HEK293 (cell line): Measurements from ENCODE around the gene KRT6A.

Experiments used
- CTCF ChIA-PET: fragments of 350-600 bp; formaldehyde crosslinking; extraction: SDS; loops from one replicate; lab custom pipeline; 2021; ENCODE audit warnings: antibody characterized with exemption; lab: Yijun Ruan, JAX
- POLR2A ChIA-PET: fragments of 300-600 bp; formaldehyde crosslinking; extraction: SDS; loops from one replicate; lab custom pipeline; 2020; ENCODE audit warnings: antibody characterized with exemption, inconsistent platforms; lab: Yijun Ruan, JAX
- H3K27ac ChIP-seq: fragments of 200-500 bp; sonication (Bioruptor generic); 2 replicates; pipeline ENCODE4 v1.5.1; 2014; ENCODE audit warnings: low read depth, low read length, control low read depth, inconsistent platforms; ENCODE audit errors: extremely low read depth
- H3K36me3 ChIP-seq, 2 experiments: fragments of 200-500 bp in 1 of 2; sonication (Bioruptor generic) in 1 of 2; 1 replicate in 1 of 2; 2 replicates in 1 of 2; pipeline ENCODE4 v1.5.1; 2014 to 2017; ENCODE audit warnings: inconsistent platforms in 2 of 2, low read length in 2 of 2; ENCODE audit not compliant: control insufficient read depth in 2 of 2, insufficient read depth in 1 of 2
- H3K4me1 ChIP-seq: fragments of 200-500 bp; sonication (Bioruptor generic); 2 replicates; pipeline ENCODE4 v1.5.1; 2014; ENCODE audit warnings: mild to moderate bottlenecking, low read length, inconsistent platforms; ENCODE audit not compliant: control insufficient read depth, insufficient read depth
- H3K4me3 ChIP-seq: 2 replicates; pipeline ENCODE4 v1.5.1; 2011; ENCODE audit warnings: low read depth, mild to moderate bottlenecking, control low read depth, low read length, moderate library complexity
- H3K9me3 ChIP-seq: fragments of 200-500 bp; sonication (Bioruptor generic); 2 replicates; pipeline ENCODE4 v1.5.1; 2014; ENCODE audit warnings: low read depth, low read length, inconsistent platforms; ENCODE audit not compliant: control insufficient read depth, insufficient read depth
- EGR2 ChIP-seq: fragments of 450-650 bp; formaldehyde crosslinking; IDR thresholded peaks from 2 replicates; pipeline ENCODE4 v1.5.1; 2016; ENCODE audit warnings: low read depth, missing biosample characterization, missing genetic modification characterization
- HOXC10 ChIP-seq: sonication (generic); formaldehyde crosslinking; IDR thresholded peaks from 2 replicates; pipeline ENCODE4 v1.8.1; 2023; ENCODE audit warnings: mild to moderate bottlenecking, missing genetic modification reagents
- KLF16 ChIP-seq: fragments of 450-650 bp; formaldehyde crosslinking; IDR thresholded peaks from 2 replicates; pipeline ENCODE4 v1.5.1; 2017; ENCODE audit warnings: missing biosample characterization, missing genetic modification characterization
- KLF7 ChIP-seq: fragments of 450-650 bp; formaldehyde crosslinking; IDR thresholded peaks from 2 replicates; pipeline ENCODE4 v1.5.1; 2016; ENCODE audit warnings: missing biosample characterization, missing genetic modification characterization, borderline replicate concordance
- OVOL3 ChIP-seq: fragments of 450-650 bp; formaldehyde crosslinking; IDR thresholded peaks from 2 replicates; pipeline ENCODE4 v1.5.1; 2016; ENCODE audit warnings: missing biosample characterization, missing genetic modification characterization
- SP3 ChIP-seq: fragments of 450-650 bp; formaldehyde crosslinking; IDR thresholded peaks from 2 replicates; pipeline ENCODE4 v1.5.1; 2016; ENCODE audit warnings: missing biosample characterization, missing genetic modification characterization
- ZBTB44 ChIP-seq: fragments of 450-650 bp; IDR thresholded peaks from 2 replicates; pipeline ENCODE4 v1.5.1; 2018; ENCODE audit warnings: missing biosample characterization, mild to moderate bottlenecking, missing genetic modification characterization
- ZFP3 ChIP-seq: fragments of 450-650 bp; formaldehyde crosslinking; IDR thresholded peaks from 2 replicates; pipeline ENCODE4 v1.5.1; 2016; ENCODE audit warnings: low read depth, missing biosample characterization, missing genetic modification characterization
- ZNF121 ChIP-seq: fragments of 450-650 bp; formaldehyde crosslinking; IDR thresholded peaks from 2 replicates; pipeline ENCODE4 v1.5.1; 2016; ENCODE audit warnings: missing biosample characterization, missing genetic modification characterization
- ZNF19 ChIP-seq: fragments of 450-650 bp; formaldehyde crosslinking; IDR thresholded peaks from 2 replicates; pipeline ENCODE4; 2016; ENCODE audit warnings: missing biosample characterization, missing genetic modification characterization, low read depth
- ZNF239 ChIP-seq: fragments of 450-650 bp; formaldehyde crosslinking; IDR thresholded peaks from 2 replicates; pipeline ENCODE4 v1.5.1; 2016; ENCODE audit warnings: missing biosample characterization, missing genetic modification characterization
- ZNF292 ChIP-seq: fragments of 450-650 bp; formaldehyde crosslinking; IDR thresholded peaks from 2 replicates; pipeline ENCODE4 v1.5.1; 2016; ENCODE audit warnings: low read depth, missing biosample characterization, missing genetic modification characterization, borderline replicate concordance
- ZNF311 ChIP-seq: fragments of 450-650 bp; formaldehyde crosslinking; IDR thresholded peaks from 2 replicates; pipeline ENCODE4 v1.5.1; 2017; ENCODE audit warnings: missing biosample characterization, missing genetic modification characterization, borderline replicate concordance
- ZNF426 ChIP-seq: fragments of 450-650 bp; formaldehyde crosslinking; IDR thresholded peaks from 2 replicates; pipeline ENCODE4 v1.5.1; 2017; ENCODE audit warnings: missing biosample characterization, missing genetic modification characterization, mild to moderate bottlenecking, inconsistent platforms, moderate library complexity
- ZNF529 ChIP-seq: fragments of 450-650 bp; formaldehyde crosslinking; IDR thresholded peaks from 2 replicates; pipeline ENCODE4 v1.5.1; 2017; ENCODE audit warnings: missing genetic modification characterization, missing biosample characterization; ENCODE audit not compliant: insufficient replicate concordance
- TF ChIP-seq, protein P1 (sequence below): fragments of 450-650 bp; formaldehyde crosslinking; IDR thresholded peaks from 2 replicates; pipeline ENCODE4 v1.5.1; 2016; ENCODE audit warnings: missing biosample characterization, missing genetic modification characterization
- TF ChIP-seq, protein P2 (sequence below): fragments of 450-650 bp; formaldehyde crosslinking; IDR thresholded peaks from 2 replicates; pipeline ENCODE4 v1.5.1; 2017; ENCODE audit warnings: missing biosample characterization, missing genetic modification characterization
- TF ChIP-seq, protein P3 (sequence below): fragments of 450-650 bp; formaldehyde crosslinking; IDR thresholded peaks from 2 replicates; pipeline ENCODE4 v1.5.1; 2016; ENCODE audit warnings: missing biosample characterization, missing genetic modification characterization

KRT6A gene

DNA sequence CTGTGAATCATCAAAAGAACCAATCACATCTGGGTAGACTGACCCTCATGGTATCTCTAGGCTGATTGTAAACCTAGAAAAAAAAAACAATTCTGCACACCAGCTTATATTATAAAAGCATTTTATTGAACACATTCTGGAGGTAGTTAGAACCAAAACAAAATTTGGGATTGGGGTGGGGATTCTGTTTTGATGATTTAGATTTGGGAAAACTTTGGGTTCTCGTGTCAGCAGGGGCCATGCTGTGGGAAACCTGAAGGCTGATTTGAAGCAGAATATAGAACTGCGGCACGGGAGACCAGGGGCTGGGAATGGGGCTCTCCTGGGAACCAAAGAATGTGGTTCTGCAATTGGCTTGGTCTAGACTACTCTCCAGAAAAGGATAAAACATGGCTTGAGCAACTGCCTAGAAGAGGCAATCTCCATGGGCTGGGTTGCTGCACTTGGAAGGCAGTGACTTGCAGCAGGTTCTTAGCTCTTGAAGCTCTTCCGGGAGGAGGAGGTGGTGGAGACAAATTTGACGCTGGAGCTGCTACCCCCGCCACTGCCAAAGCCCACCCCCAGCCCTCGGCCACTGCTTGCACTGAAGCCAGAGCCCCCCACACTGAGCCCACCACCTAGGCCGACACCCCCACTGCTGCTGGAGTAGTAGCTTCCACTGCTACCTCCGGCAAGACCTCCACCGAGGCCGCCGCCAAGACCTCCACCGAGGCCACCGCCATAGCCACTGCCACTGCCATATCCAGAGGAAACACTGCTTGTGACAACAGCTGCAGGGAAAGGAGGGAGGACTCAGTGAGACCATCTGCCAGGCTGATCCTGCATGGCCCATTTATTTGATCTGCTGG lies 21.6 kb upstream of the KRT6A start:
- peaks cover 2% of the 10 kb centered on the region; the same call in 1 of the 2 replicates for H3K9me3 ChIP-seq
- no peaks in the 10 kb centered on the region for H3K4me1 ChIP-seq
- no peak for TF ChIP-seq ZNF121 (tag by site-specific recombination)
- no peak for TF ChIP-seq ZNF239 (tag by site-specific recombination)
- TF ChIP-seq ZBTB44 (tag by site-specific recombination), result no peak
- TF ChIP-seq ZNF19 (tag by site-specific recombination), result no peak
- TF ChIP-seq KLF16 (tag by site-specific recombination), result no peak
- no peak for TF ChIP-seq ZNF292 (tag by site-specific recombination)
- TF ChIP-seq, protein P1, sequence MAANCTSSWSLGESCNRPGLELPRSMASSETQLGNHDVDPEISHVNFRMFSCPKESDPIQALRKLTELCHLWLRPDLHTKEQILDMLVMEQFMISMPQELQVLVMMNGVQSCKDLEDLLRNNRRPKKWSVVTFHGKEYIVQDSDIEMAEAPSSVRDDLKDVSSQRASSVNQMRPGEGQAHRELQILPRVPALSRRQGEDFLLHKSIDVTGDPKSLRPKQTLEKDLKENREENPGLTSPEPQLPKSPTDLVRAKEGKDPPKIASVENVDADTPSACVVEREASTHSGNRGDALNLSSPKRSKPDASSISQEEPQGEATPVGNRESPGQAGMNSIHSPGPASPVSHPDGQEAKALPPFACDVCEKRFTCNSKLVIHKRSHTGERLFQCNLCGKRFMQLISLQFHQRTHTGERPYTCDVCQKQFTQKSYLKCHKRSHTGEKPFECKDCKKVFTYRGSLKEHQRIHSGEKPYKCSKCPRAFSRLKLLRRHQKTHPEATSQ, result no peak
- no peak for TF ChIP-seq KLF7
- TF ChIP-seq, protein P2, sequence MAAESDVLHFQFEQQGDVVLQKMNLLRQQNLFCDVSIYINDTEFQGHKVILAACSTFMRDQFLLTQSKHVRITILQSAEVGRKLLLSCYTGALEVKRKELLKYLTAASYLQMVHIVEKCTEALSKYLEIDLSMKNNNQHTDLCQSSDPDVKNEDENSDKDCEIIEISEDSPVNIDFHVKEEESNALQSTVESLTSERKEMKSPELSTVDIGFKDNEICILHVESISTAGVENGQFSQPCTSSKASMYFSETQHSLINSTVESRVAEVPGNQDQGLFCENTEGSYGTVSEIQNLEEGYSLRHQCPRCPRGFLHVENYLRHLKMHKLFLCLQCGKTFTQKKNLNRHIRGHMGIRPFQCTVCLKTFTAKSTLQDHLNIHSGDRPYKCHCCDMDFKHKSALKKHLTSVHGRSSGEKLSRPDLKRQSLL (tag by site-specific recombination), result no peak
- no peak for TF ChIP-seq ZNF426
- TF ChIP-seq, protein P3, sequence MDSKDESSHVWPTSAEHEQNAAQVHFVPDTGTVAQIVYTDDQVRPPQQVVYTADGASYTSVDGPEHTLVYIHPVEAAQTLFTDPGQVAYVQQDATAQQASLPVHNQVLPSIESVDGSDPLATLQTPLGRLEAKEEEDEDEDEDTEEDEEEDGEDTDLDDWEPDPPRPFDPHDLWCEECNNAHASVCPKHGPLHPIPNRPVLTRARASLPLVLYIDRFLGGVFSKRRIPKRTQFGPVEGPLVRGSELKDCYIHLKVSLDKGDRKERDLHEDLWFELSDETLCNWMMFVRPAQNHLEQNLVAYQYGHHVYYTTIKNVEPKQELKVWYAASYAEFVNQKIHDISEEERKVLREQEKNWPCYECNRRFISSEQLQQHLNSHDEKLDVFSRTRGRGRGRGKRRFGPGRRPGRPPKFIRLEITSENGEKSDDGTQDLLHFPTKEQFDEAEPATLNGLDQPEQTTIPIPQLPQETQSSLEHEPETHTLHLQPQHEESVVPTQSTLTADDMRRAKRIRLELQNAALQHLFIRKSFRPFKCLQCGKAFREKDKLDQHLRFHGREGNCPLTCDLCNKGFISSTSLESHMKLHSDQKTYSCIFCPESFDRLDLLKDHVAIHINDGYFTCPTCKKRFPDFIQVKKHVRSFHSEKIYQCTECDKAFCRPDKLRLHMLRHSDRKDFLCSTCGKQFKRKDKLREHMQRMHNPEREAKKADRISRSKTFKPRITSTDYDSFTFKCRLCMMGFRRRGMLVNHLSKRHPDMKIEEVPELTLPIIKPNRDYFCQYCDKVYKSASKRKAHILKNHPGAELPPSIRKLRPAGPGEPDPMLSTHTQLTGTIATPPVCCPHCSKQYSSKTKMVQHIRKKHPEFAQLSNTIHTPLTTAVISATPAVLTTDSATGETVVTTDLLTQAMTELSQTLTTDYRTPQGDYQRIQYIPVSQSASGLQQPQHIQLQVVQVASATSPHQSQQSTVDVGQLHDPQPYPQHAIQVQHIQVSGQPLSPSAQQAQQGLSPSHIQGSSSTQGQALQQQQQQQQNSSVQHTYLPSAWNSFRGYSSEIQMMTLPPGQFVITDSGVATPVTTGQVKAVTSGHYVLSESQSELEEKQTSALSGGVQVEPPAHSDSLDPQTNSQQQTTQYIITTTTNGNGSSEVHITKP (tag by site-specific recombination), result no peak
- no peak for TF ChIP-seq ZFP3 (tag by site-specific recombination)
- no peak for TF ChIP-seq HOXC10 (CRISPR knock-in tag)
- no peak for TF ChIP-seq OVOL3 (tag by site-specific recombination)
- no peak for TF ChIP-seq ZNF311 (tag by site-specific recombination)
- no peak for TF ChIP-seq SP3 (tag by site-specific recombination)
- no peak for TF ChIP-seq ZNF529 (tag by site-specific recombination)
- TF ChIP-seq EGR2, result no peak
- POLR2A ChIA-PET, result no interaction called here
- CTCF ChIA-PET, result interaction anchor here (0.5 kb wide), 1 partner anchor 466 kb away, joined by 5 read pairs; no protein-coding TSS in a partner anchor
- no peak overlapping the region for H3K4me3 ChIP-seq
- H3K27ac ChIP-seq, result no peak overlapping the region
- H3K36me3 ChIP-seq, result no peaks in the 10 kb centered on the region
